BJ (cell line): ENCODE results near the gene TNFRSF6B. TPM values are rescaled to one million over a fixed set of nuclear protein-coding genes. Genes with fewer than 3 reads are reported as not detected.

Experiments used
- CTCF ChIA-PET: fragments of 350-600 bp; formaldehyde crosslinking; extraction: SDS; loops from one replicate; lab custom pipeline; 2021; ENCODE audit warnings: antibody characterized with exemption, inconsistent platforms; lab: Yijun Ruan, JAX
- POLR2A ChIA-PET: fragments of 300-600 bp; sonication (Branson Sonifier 250); formaldehyde crosslinking; extraction: SDS; loops from one replicate; lab custom pipeline; 2021; ENCODE audit warnings: antibody characterized with exemption; lab: Charles Lee
- DNase-seq: peaks from one replicate; pipeline ENCODE4 v3.0.0-alpha.2; 2011; ENCODE audit warnings: low read depth
- H3K27me3 ChIP-seq: 2 replicates; pipeline ENCODE4 v1.6.0; 2011; ENCODE audit warnings: low read length; ENCODE audit not compliant: control insufficient read depth, insufficient read depth
- H3K36me3 ChIP-seq: 2 replicates; pipeline ENCODE4 v1.5.1; 2011; ENCODE audit warnings: low read length; ENCODE audit not compliant: control insufficient read depth, insufficient read depth
- H3K4me3 ChIP-seq: 2 replicates; pipeline ENCODE4 v1.5.1; 2011; ENCODE audit warnings: low read depth, mild to moderate bottlenecking, control low read depth, low read length
- CTCF ChIP-seq: IDR thresholded peaks from 2 replicates; pipeline ENCODE4 v1.5.1; 2011; ENCODE audit warnings: low read depth, mild to moderate bottlenecking, control low read depth, inconsistent platforms, low read length, moderate library complexity; ENCODE audit not compliant: insufficient read depth
- polyA plus RNA-seq: library from polyadenylated mRNA; depleted of rRNA; stranded (reverse); fragments of >200 nt; gene quantifications from 2 replicates; pipeline ENCODE4 v1.2.3, GENCODE V29; 2011

TNFRSF6B gene
- polyA plus RNA-seq, 1 experiment, result 3.2 TPM

GRCh38 chr20:63689046-63690002 lies 7.1 kb upstream of the TNFRSF6B start:
- no peak for TF ChIP-seq CTCF
- ChIA-PET POLR2A (no interaction called here), CTCF (interaction anchor here (1.0 kb wide), 1 partner anchor 285 kb away, joined by 3 read pairs; no protein-coding TSS in a partner anchor)
- Histone ChIP-seq H3K4me3 (no peak overlapping the region), H3K36me3 (peaks cover 5% of the 10 kb centered on the region), H3K27me3 (no peaks in the 10 kb centered on the region)
- no peak for DNase-seq

GRCh38 chr20:63690003-63690897 lies 6.2 kb upstream of the TNFRSF6B start:
- POLR2A ChIA-PET, result no interaction called here
- no peaks in the 10 kb centered on the region for H3K27me3 ChIP-seq
- no peak overlapping the region for H3K4me3 ChIP-seq
- CTCF ChIA-PET, result interaction anchor here (1.0 kb wide), 1 partner anchor 284 kb away, joined by 3 read pairs; no protein-coding TSS in a partner anchor
- no peak for DNase-seq
- H3K36me3 ChIP-seq, result peaks cover 6% of the 10 kb centered on the region
- TF ChIP-seq CTCF, result no peak

- POLR2A ChIA-PET, result no interaction called here
- peaks cover 9% of the 10 kb centered on the region for H3K36me3 ChIP-seq
- CTCF ChIA-PET, result no interaction called here
- H3K4me3 ChIP-seq, result no peak overlapping the region
- no peak for DNase-seq
- no peaks in the 10 kb centered on the region for H3K27me3 ChIP-seq
- TF ChIP-seq CTCF, result no peak
Observed at GRCh38 chr20:63690898-63691710, 5.3 kb upstream of the TNFRSF6B start.

- CTCF ChIA-PET, result no interaction called here
- H3K27me3 ChIP-seq, result no peaks in the 10 kb centered on the region
- H3K4me3 ChIP-seq, result no peak overlapping the region
- POLR2A ChIA-PET, result no interaction called here
- DNase-seq, result no peak
- no peak for TF ChIP-seq CTCF
- peaks cover 9% of the 10 kb centered on the region for H3K36me3 ChIP-seq
Observed at GRCh38 chr20:63691711-63692435, 4.6 kb upstream of the TNFRSF6B start.
